ENCODE data around the gene AMN1.
"Not testable (repeated sequence)": the region's sequence is repeated elsewhere in the genome, so short reads cannot be mapped to it uniquely, and the experiment has no call there.

The AMN1 gene

DNA sequence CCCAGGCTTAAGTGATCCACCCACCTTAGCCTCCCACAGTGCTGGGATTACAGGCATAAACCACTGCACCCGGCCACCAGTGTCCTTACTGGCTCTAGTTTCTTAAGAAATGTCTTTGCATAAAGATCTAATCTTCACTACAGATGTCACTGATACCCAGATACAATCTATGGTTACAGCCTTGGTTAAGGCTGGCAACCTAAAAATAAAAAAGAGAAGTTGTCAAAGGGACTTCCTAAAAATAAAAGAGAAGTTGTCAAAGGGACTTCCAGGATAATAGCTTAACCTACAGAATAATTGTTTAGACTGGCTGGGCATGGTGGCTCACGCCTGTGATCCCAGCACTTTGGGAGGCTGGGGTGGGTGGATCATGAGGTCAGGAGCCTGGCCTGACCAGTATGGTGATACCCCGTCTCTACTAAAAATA is 41.7 kb downstream of the AMN1 start:
- DNase-seq (ENCODE audit: low spot score): peak; percentile 18

GRCh38 chr12:31685801-31686200 is 43.0 kb downstream of the AMN1 start:
- TF ChIP-seq, protein P1, sequence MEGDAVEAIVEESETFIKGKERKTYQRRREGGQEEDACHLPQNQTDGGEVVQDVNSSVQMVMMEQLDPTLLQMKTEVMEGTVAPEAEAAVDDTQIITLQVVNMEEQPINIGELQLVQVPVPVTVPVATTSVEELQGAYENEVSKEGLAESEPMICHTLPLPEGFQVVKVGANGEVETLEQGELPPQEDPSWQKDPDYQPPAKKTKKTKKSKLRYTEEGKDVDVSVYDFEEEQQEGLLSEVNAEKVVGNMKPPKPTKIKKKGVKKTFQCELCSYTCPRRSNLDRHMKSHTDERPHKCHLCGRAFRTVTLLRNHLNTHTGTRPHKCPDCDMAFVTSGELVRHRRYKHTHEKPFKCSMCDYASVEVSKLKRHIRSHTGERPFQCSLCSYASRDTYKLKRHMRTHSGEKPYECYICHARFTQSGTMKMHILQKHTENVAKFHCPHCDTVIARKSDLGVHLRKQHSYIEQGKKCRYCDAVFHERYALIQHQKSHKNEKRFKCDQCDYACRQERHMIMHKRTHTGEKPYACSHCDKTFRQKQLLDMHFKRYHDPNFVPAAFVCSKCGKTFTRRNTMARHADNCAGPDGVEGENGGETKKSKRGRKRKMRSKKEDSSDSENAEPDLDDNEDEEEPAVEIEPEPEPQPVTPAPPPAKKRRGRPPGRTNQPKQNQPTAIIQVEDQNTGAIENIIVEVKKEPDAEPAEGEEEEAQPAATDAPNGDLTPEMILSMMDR (IDR thresholded peaks at IDR 0.05; ENCODE audit: extremely low read depth, missing control alignments): no peak

More for the DNA sequence above, 41.7 kb downstream of the AMN1 start:
- TF ChIP-seq, protein P1 (IDR thresholded peaks at IDR 0.05; ENCODE audit: extremely low read depth, missing control alignments): no peak

GRCh38 chr12:31682136-31682962 is 46.5 kb downstream of the AMN1 start:
- DNase-seq (ENCODE audit: low spot score): peak; percentile 67
- TF ChIP-seq, protein P1 (IDR thresholded peaks at IDR 0.05; ENCODE audit: extremely low read depth, missing control alignments): peak; percentile 69

More at GRCh38 chr12:31685801-31686200, 43.0 kb downstream of the AMN1 start:
- DNase-seq (ENCODE audit: low spot score): no peak

- TF ChIP-seq, protein P1 (IDR thresholded peaks at IDR 0.05; ENCODE audit: extremely low read depth, missing control alignments): no peak
- no peak for DNase-seq (ENCODE audit: low spot score)
Measured at GRCh38 chr12:31672521-31672920, 56.3 kb downstream of the AMN1 start.

- not testable (repeated sequence) for DNase-seq (ENCODE audit: low spot score)
Measured at GRCh38 chr12:31669582-31669981, 59.2 kb downstream of the AMN1 start.

DNA sequence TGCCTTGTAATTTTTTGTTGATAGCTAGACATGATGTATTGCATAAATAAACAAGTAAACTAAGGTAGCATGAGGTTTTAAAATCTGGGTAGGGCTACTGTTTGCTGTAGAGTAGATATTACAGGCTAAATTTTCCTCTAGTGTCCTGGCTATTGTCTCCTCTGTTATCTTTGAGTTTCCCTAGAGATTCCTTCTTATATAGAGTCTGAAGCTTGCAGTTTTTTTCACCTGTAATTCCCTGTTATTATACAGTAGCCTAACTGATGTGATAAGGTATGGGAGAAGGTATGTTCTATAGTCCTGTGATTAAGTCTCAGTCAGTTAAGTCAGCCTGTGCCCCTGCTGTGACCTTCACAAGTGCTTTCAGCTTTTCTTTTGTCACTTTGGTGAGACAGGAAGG is 59.8 kb downstream of the AMN1 start:
- TF ChIP-seq, protein P1 (IDR thresholded peaks at IDR 0.05; ENCODE audit: extremely low read depth, missing control alignments): no peak
- DNase-seq (ENCODE audit: low spot score): no peak

- no peak for DNase-seq (ENCODE audit: low spot score)
- TF ChIP-seq, protein P1 (IDR thresholded peaks at IDR 0.05; ENCODE audit: extremely low read depth, missing control alignments): no peak
Measured at GRCh38 chr12:31664038-31664437, 64.8 kb downstream of the AMN1 start.

DNA sequence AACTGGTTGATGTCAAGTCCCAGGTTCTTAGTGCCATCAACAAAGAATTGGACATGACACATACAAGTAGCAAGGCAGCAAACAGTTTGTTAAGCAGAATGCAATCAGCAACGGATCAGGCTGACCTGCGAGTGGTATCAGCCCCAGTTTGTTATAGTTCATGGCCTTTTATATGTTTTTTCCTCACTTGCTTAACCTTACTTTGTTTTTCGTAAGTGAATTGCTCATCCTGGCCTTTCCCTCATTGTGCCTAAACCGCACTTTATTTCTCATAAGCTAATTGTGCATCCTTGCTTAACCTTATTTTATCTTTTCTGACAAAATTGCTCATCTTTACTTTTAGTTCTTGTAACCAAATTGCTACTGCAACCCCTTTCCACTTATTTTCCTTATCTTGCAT is 65.2 kb downstream of the AMN1 start:
- DNase-seq (ENCODE audit: low spot score): no peak

More for the DNA sequence above, 65.2 kb downstream of the AMN1 start:
- TF ChIP-seq, protein P1 (IDR thresholded peaks at IDR 0.05; ENCODE audit: extremely low read depth, missing control alignments): no peak

Measured in GM20000 (cell line).